ENCODE data around the gene PRRX2.

DNA sequence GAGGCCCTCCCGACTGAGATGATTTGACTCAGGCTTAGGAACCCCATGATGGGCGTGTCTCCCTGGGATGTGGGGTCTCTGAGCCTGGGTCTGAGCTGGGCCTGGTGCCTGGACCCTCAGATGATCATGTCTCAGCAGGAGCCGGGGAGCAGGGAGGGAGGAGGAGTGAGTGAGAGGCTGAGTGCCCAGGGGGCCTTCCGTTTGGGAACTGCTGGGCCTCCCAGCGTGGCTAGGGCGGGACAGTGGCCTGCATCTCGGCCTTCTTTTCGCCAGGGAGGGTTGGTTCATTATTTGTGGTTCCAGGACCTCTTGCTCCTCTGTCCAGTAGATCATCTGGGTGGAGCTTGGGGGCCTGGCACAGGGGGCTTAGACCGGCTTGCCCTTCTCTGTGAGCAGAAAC is 5.6 kb downstream of the PRRX2 start:
- TF ChIP-seq, protein P1, sequence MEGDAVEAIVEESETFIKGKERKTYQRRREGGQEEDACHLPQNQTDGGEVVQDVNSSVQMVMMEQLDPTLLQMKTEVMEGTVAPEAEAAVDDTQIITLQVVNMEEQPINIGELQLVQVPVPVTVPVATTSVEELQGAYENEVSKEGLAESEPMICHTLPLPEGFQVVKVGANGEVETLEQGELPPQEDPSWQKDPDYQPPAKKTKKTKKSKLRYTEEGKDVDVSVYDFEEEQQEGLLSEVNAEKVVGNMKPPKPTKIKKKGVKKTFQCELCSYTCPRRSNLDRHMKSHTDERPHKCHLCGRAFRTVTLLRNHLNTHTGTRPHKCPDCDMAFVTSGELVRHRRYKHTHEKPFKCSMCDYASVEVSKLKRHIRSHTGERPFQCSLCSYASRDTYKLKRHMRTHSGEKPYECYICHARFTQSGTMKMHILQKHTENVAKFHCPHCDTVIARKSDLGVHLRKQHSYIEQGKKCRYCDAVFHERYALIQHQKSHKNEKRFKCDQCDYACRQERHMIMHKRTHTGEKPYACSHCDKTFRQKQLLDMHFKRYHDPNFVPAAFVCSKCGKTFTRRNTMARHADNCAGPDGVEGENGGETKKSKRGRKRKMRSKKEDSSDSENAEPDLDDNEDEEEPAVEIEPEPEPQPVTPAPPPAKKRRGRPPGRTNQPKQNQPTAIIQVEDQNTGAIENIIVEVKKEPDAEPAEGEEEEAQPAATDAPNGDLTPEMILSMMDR (IDR thresholded peaks at IDR 0.05 in 4 of 5, conservative IDR thresholded peaks at IDR 0.05 in 1 of 5) = no peak
- no peak for TF ChIP-seq POLR2A (IDR thresholded peaks at IDR 0.05)

Data from gastrocnemius medialis (tissue), 4 donors.